ENCODE data around the gene ABCA2.

ABCA2 gene

GRCh38 chr9:137016436-137016835, 11.6 kb downstream of the ABCA2 start:
- DNase-seq (ENCODE audit: low read depth): no peak
- H3K4me3 ChIP-seq (ENCODE audit: low read depth, low read length): no peak overlapping the region
- TF ChIP-seq, protein P1, sequence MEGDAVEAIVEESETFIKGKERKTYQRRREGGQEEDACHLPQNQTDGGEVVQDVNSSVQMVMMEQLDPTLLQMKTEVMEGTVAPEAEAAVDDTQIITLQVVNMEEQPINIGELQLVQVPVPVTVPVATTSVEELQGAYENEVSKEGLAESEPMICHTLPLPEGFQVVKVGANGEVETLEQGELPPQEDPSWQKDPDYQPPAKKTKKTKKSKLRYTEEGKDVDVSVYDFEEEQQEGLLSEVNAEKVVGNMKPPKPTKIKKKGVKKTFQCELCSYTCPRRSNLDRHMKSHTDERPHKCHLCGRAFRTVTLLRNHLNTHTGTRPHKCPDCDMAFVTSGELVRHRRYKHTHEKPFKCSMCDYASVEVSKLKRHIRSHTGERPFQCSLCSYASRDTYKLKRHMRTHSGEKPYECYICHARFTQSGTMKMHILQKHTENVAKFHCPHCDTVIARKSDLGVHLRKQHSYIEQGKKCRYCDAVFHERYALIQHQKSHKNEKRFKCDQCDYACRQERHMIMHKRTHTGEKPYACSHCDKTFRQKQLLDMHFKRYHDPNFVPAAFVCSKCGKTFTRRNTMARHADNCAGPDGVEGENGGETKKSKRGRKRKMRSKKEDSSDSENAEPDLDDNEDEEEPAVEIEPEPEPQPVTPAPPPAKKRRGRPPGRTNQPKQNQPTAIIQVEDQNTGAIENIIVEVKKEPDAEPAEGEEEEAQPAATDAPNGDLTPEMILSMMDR (IDR thresholded peaks at IDR 0.05; ENCODE audit: low read depth, low read length, missing control alignments): no peak
- in situ Hi-C loops (cut with HindIII; ENCODE audit: low sequenced_read_pairs): no loop called here

DNA sequence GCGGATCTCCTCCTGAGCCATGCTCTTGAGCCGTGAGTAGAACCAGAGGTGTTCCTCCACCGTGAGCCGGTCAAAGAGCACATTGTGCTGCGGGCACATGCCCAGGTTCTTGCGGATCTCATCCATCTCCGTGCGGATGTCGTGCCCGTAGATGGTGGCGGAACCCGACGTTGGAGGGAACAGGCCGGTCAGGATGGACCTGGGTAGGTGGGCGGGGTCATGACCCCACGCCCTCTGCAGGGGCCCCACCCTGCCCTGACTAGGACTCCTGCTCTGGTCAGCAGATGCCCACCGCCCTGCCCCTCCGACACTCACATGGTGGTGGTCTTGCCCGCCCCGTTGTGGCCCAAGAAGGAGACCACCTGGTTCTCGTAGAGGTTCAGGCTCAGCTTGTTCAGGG, 12.1 kb downstream of the ABCA2 start:
- no peak overlapping the region for H3K4me3 ChIP-seq (ENCODE audit: low read depth, low read length)
- TF ChIP-seq, protein P1 (IDR thresholded peaks at IDR 0.05; ENCODE audit: low read depth, low read length, missing control alignments): no peak
- in situ Hi-C loops (cut with HindIII; ENCODE audit: low sequenced_read_pairs): no loop called here
- no peak for DNase-seq (ENCODE audit: low read depth)

GRCh38 chr9:137015540-137015930, 12.5 kb downstream of the ABCA2 start:
- no peak overlapping the region for H3K4me3 ChIP-seq (ENCODE audit: low read depth, low read length)
- in situ Hi-C loops (cut with HindIII; ENCODE audit: low sequenced_read_pairs): no loop called here
- TF ChIP-seq, protein P1 (IDR thresholded peaks at IDR 0.05; ENCODE audit: low read depth, low read length, missing control alignments): no peak
- DNase-seq (ENCODE audit: low read depth): no peak

DNA sequence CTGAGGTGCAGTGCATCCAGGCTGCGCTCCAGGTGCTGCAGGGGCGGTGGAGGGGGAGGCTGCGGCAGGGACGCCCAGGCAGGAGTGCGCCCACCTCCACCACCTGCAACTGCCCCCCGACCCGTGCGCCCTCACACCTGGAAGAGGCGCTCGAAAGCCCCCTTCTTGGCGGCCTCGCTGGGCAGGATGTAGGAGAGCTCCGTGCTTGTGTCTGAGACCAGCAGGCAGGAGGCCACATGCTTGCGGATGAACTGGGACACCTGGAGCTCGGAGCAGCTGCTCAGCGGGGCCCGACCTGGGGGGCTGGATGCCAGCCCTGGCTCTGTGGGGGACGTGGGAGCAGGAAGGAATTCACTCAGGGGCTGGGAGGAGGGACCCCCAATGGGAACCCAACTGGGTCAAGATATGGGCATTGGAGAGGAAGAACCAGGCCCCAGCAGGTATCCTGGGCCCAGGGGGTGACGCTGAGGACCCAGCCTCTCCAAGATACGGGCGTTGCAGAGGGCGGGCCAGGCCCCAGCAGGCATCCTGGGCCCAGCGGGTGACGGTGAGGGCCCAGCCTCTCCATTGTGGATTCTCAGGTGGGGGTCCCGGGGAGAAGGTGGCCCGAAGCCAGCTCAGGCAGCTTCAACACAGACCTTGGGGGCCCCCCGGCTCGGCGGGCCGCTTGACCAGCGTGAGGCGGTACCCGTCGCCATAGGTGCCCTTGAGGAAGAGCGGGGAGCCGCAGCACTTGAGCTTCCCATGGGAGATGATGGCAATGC, 13.1 kb downstream of the ABCA2 start:
- TF ChIP-seq, protein P1 (IDR thresholded peaks at IDR 0.05; ENCODE audit: low read depth, low read length, missing control alignments): no peak
- DNase-seq (ENCODE audit: low read depth): no peak
- H3K4me3 ChIP-seq (ENCODE audit: low read depth, low read length): no peak overlapping the region
- in situ Hi-C loops (cut with HindIII; ENCODE audit: low sequenced_read_pairs): no loop called here

- no peak overlapping the region for H3K4me3 ChIP-seq (ENCODE audit: low read depth, low read length)
- in situ Hi-C loops (cut with HindIII; ENCODE audit: low sequenced_read_pairs): no loop called here
- TF ChIP-seq, protein P1 (IDR thresholded peaks at IDR 0.05; ENCODE audit: low read depth, low read length, missing control alignments): no peak
- no peak for DNase-seq (ENCODE audit: low read depth)
Measured at GRCh38 chr9:137014166-137014565, 13.9 kb downstream of the ABCA2 start.

DNA sequence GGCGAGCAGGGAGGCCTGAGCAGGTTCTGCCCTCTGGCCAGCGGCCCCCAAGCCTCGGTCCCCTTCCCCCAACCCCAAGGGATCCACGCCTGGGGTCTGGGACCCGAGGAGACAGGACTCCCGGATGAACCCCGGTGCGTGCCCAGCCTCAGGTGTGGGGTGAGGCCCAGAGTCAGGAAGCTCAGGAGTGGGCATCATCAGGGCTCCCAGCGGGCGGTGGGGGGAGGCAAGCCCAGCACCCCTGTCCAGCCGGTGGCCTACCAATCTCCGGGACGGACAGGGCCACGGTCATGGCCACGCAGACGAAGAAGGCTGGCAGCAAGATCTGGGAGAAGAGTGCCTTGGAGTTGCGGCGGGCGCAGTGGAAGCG, 14.5 kb downstream of the ABCA2 start:
- no peak for DNase-seq (ENCODE audit: low read depth)
- TF ChIP-seq, protein P1 (IDR thresholded peaks at IDR 0.05; ENCODE audit: low read depth, low read length, missing control alignments): no peak
- no peak overlapping the region for H3K4me3 ChIP-seq (ENCODE audit: low read depth, low read length)
- in situ Hi-C loops (cut with HindIII; ENCODE audit: low sequenced_read_pairs): no loop called here

Measured in astrocyte of the cerebellum (primary cell).